Epithelial cell of esophagus (primary cell): ENCODE measurements around the gene PDP2.
A peak's percentile ranks its signal among the peaks of the same experiment; 100 is the strongest.

Source experiments
- DNase-seq: peaks from one replicate; pipeline ENCODE4 v3.0.0; 2010; ENCODE audit warnings: low read depth
- H3K4me3 ChIP-seq: 2 replicates; pipeline ENCODE4 v1.5.1; 2011; ENCODE audit warnings: mild to moderate bottlenecking, low read length, control low read depth
- TF ChIP-seq, protein P1 (sequence below): IDR thresholded peaks from 2 replicates; pipeline ENCODE4 v1.5.1; 2011; ENCODE audit warnings: low read depth, mild to moderate bottlenecking, low read length, control low read depth, inconsistent platforms; ENCODE audit not compliant: insufficient read depth; ENCODE audit errors: missing control alignments

The PDP2 gene, protein sequence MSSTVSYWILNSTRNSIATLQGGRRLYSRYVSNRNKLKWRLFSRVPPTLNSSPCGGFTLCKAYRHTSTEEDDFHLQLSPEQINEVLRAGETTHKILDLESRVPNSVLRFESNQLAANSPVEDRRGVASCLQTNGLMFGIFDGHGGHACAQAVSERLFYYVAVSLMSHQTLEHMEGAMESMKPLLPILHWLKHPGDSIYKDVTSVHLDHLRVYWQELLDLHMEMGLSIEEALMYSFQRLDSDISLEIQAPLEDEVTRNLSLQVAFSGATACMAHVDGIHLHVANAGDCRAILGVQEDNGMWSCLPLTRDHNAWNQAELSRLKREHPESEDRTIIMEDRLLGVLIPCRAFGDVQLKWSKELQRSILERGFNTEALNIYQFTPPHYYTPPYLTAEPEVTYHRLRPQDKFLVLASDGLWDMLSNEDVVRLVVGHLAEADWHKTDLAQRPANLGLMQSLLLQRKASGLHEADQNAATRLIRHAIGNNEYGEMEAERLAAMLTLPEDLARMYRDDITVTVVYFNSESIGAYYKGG

DNA sequence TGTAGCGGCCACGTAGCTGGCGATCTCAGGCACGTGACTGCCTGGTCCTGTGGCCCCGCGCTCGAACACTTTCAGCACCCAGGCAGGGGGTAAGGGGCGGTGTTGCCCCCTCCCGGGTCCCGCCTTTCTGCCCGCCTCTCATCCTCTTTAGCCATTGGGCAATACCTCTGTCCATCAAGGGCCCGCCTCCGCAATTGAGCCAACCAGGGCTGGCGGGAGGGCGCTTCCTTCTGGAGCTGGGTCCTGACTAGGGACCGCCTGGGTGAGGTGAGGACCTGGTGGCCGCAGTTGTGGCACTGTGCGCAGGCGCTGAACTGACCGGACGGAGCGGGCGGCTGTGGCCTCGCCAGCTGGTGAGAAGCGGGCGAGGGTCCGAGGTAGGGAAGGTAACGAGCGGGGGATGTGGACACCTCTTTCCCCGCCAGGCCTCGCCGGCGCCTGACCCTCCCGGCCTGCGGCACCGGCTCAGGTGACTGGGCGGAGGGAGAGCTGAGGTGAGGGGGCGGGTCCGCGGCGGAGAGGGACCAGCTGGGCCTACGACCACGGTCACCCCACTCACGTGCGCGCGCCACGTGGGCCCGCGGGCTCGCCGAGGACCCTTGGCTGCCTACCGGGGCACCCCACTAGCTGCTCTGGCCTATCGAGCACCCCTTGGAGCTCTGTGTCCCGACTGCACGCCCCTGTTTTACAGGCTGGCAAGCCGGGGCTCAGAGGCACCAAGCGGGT, at the start of gene PDP2:
Gene PDP2 (plus strand): TSS at position 228 of the 726 bp plus-strand sequence. CDS start 3,770 bp downstream, outside the sequence.
- TF ChIP-seq, protein P1, sequence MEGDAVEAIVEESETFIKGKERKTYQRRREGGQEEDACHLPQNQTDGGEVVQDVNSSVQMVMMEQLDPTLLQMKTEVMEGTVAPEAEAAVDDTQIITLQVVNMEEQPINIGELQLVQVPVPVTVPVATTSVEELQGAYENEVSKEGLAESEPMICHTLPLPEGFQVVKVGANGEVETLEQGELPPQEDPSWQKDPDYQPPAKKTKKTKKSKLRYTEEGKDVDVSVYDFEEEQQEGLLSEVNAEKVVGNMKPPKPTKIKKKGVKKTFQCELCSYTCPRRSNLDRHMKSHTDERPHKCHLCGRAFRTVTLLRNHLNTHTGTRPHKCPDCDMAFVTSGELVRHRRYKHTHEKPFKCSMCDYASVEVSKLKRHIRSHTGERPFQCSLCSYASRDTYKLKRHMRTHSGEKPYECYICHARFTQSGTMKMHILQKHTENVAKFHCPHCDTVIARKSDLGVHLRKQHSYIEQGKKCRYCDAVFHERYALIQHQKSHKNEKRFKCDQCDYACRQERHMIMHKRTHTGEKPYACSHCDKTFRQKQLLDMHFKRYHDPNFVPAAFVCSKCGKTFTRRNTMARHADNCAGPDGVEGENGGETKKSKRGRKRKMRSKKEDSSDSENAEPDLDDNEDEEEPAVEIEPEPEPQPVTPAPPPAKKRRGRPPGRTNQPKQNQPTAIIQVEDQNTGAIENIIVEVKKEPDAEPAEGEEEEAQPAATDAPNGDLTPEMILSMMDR = no peak
- peak; percentile 93 for DNase-seq
- H3K4me3 ChIP-seq = peak within 1 kb of the TSS; percentile 88

DNA sequence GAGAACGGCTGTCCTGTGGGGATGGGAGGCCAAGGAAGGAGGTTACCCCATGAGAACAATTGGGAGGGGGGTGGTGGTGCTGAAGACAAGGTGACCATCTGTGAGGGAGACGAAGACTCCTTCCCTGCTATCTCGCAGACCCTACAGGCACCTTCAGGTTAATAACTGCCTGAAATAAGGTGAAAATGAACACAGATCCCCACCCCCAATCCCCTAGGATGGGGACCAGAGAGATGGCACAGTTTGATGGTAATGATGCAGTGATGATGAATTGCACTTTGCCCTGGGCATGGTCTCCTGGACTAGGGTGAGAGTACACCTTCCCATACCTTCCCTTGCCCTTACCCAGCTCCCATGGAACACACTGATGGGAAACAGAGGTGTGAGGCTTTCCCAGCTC, 48.1 kb upstream of the PDP2 start:
- TF ChIP-seq, protein P1 = no peak
- DNase-seq = no peak
- no peak overlapping the region for H3K4me3 ChIP-seq

DNA sequence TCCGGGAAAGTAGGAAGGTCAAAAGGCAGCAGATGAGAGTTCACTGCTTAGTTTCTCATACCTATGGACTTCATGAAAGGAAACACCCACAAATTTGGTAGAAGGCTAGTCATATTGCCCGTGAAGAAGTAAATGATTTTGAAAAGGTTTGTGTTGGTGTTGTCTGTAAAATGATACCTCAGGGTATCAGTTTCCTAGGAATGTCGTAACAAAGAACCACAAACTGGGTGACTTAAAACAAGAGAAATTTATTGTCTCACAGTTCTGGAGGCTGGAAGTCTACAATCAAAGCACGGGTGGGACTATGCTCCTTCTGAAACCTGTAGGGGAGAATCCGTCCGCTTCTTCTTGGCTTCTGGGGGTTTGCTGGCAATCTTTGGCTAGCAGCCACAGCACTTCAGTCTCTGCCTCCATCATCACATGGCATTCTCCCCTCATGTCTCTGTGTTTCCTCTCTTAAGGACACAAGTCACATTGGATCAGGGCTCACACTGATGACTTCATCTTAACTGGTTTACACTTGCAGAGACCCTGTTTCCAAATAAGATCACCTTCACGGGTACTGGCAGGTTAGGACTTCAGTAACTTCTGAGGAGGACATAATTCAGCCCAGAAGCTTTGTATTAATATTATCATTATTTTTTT, 47.5 kb upstream of the PDP2 start:
- DNase-seq = peak; percentile 56
- no peak overlapping the region for H3K4me3 ChIP-seq
- TF ChIP-seq, protein P1 = no peak

DNA sequence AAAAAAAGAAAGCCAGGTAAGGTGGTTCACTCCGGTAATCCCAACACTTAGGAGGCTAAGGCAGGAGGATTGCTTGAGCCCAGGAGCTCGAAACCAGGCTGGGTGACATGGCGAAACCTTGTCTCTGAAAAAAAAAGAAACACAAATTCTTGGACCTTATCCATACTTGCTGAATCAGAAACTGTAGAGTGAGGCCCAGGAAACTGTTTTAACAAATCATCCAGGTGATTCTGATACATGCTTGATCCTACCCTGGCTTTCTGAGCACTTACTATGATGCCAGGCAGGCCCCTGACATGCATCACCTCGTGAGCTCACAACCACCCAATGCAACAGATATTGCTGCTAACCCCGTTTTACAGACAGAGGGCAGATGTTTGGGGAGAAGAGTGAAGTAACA, 45.6 kb upstream of the PDP2 start:
- TF ChIP-seq, protein P1 = no peak
- DNase-seq = peak; percentile 71
- no peak overlapping the region for H3K4me3 ChIP-seq

DNA sequence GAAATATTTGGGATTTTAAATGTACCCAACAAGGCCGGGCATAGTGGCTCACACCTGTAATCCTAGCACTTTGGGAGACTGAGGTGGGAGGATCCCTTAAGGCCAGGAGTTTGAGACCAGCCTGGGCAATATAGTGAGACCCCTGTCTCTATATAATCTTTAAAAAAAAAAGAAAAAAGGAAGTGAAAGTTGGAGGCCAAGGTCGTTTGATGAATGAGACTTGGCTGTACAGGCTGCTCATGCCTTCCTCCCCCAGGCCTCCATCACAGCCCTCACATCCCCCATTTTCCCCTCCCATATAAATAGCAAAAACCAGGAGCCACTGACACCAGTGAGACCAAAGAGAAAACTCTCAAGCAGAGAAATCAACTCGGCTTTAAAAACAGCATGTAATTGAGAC, 39.4 kb upstream of the PDP2 start:
- no peak overlapping the region for H3K4me3 ChIP-seq
- TF ChIP-seq, protein P1 = no peak
- DNase-seq = no peak

DNA sequence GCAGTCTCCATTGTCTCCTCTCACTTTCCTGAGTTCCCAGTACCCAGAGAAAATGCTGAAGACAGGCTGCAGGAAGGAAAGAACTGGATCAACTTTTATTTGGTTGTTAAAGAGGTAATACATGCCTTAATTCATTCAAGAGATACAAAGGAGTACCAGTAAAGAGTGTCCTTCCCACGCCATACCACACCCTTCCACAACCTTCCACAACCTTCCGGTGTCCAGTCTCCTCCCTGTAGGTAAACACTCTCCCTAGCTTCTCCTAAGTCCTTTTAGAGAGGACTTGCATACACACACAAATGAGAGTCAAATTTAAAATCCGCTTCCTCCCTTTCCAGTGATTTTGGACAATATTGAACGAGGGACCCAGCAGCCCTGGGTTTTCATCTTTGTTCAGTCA, 38.9 kb upstream of the PDP2 start:
- TF ChIP-seq, protein P1 = no peak
- H3K4me3 ChIP-seq = no peak overlapping the region
- no peak for DNase-seq
